NCI-H460 (cell line): ENCODE measurements around the gene HEY2. TPM values are rescaled to one million over a fixed set of nuclear protein-coding genes. Genes with fewer than 3 reads are reported as not detected.

Experiments
- total RNA-seq: library from RNA; depleted of rRNA; stranded (reverse); fragments of >200 nt; shearing (Covaris generic); gene quantifications from 2 replicates; pipeline ENCODE4 v1.2.3, GENCODE V29; 2014; rRNA removed

The HEY2 gene
- total RNA-seq, 1 experiment from 2014 or later, result not detected

Other genes starting within 250 kb of the HEY2 start
- 248 and 250 TPM in 2 replicates for gene NCOA7, start 41.3 kb downstream of the HEY2 start, total RNA-seq
- 43.7 and 45.4 TPM in 2 replicates for gene HINT3, start 207.1 kb downstream of the HEY2 start, total RNA-seq
- 37.4 and 42.0 TPM in 2 replicates for gene TRMT11, start 236.9 kb downstream of the HEY2 start, total RNA-seq